GM12892 (cell line): Measurements from ENCODE around the gene ANKH.

Source experiments
- POLR2A ChIP-seq: IDR thresholded peaks from 2 replicates; pipeline ENCODE4 v1.6.1; 2011; ENCODE audit warnings: low read depth, low read length, control low read depth
- POLR2AphosphoS5 ChIP-seq: IDR thresholded peaks from 2 replicates; pipeline ENCODE4 v1.6.1; 2011; ENCODE audit warnings: low read depth, low read length, control low read depth
- TAF1 ChIP-seq: IDR thresholded peaks from 2 replicates; pipeline ENCODE4 v1.6.1; 2011; ENCODE audit warnings: low read depth, mild to moderate bottlenecking, control low read depth, low read length, borderline replicate concordance

DNA sequence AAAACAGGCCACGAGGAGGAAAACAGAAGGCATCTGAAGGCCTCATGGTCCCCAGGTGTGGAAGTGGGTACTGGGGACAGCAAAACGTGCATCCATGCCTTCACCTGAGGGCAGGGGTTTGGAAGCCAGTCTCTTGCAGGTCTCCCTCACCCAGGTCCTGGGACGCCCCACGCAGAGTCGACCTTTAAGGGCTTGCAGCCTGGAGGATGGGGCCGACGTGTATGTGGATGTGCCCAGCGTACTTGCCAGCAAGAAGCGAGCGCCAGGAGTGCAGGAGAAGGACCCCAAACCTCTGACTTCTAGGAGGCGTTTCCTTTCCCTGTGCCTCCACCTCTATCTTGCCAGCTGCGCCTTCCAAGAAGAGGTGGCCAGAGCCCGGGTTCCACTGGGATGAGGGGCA is 141.1 kb downstream of the ANKH start:
- no peak for TF ChIP-seq TAF1
- no peak for TF ChIP-seq POLR2A
- TF ChIP-seq POLR2AphosphoS5 = no peak
